Keratinocyte (primary cell): ENCODE data around the gene AGPAT2. TPM values are rescaled to one million over a fixed set of nuclear protein-coding genes. Genes with fewer than 3 reads are reported as not detected.

ENCODE experiments used
- DNase-seq: peaks from one replicate; pipeline ENCODE4 v3.0.0-alpha.2; 2011; ENCODE audit warnings: low read depth, missing footprints, low spot score
- FAIRE-seq: peaks from 2 replicates; lab custom pipeline; 2011; peaks lifted over from hg19 to GRCh38; lab: Jason Lieb, UNC
- H2AFZ ChIP-seq: 2 replicates; pipeline ENCODE4 v1.6.0; 2012; ENCODE audit warnings: low read length, control low read depth, inconsistent platforms; ENCODE audit not compliant: control insufficient read depth
- H3K27ac ChIP-seq: 2 replicates; pipeline ENCODE4 v1.5.1; 2011; ENCODE audit warnings: low read length; ENCODE audit not compliant: control insufficient read depth, insufficient read depth
- H3K27me3 ChIP-seq: 3 replicates; pipeline ENCODE4 v1.6.0; 2011; ENCODE audit warnings: low read length; ENCODE audit not compliant: control insufficient read depth, insufficient read depth; ENCODE audit errors: extremely low read depth
- H3K36me3 ChIP-seq, 2 experiments: 2 replicates in 1 of 2; 3 replicates in 1 of 2; pipeline ENCODE4 v1.5.1; 2011; ENCODE audit warnings: low read length in 2 of 2, mild to moderate bottlenecking in 1 of 2; ENCODE audit not compliant: control insufficient read depth in 2 of 2, insufficient read depth in 2 of 2; ENCODE audit errors: extremely low read depth in 1 of 2
- H3K4me1 ChIP-seq: 3 replicates; pipeline ENCODE4 v1.5.1; 2011; ENCODE audit warnings: low read length; ENCODE audit not compliant: control insufficient read depth, insufficient read depth; ENCODE audit errors: extremely low read depth
- H3K4me2 ChIP-seq: 3 replicates; pipeline ENCODE4 v1.6.0; 2011; ENCODE audit warnings: low read depth, low read length; ENCODE audit not compliant: control insufficient read depth, insufficient read depth; ENCODE audit errors: extremely low read depth
- H3K4me3 ChIP-seq, 3 experiments: fragments of 200-600 bp in 1 of 3; sonication (generic) in 1 of 3; 2 replicates in 2 of 3; 3 replicates in 1 of 3; pipeline ENCODE4 v1.5.1; 2011 to 2016; ENCODE audit warnings: low read length in 3 of 3, mild to moderate bottlenecking in 3 of 3, control low read depth in 2 of 3, inconsistent platforms in 1 of 3, low read depth in 1 of 3, mixed read lengths in 1 of 3, mixed run types in 1 of 3, moderate library complexity in 1 of 3; ENCODE audit not compliant: control insufficient read depth in 2 of 3, insufficient read depth in 2 of 3; ENCODE audit errors: extremely low read depth in 1 of 3
- H3K79me2 ChIP-seq: 2 replicates; pipeline ENCODE4 v1.6.0; 2012; ENCODE audit warnings: low read length; ENCODE audit not compliant: control insufficient read depth, insufficient read depth
- H3K9ac ChIP-seq: 3 replicates; pipeline ENCODE4 v1.6.0; 2011; ENCODE audit warnings: low read length; ENCODE audit not compliant: control insufficient read depth, insufficient read depth; ENCODE audit errors: extremely low read depth
- H3K9me1 ChIP-seq: 3 replicates; pipeline ENCODE4 v1.6.0; 2011; ENCODE audit warnings: low read length; ENCODE audit not compliant: control insufficient read depth, insufficient read depth; ENCODE audit errors: extremely low read depth
- H3K9me3 ChIP-seq: 2 replicates; pipeline ENCODE4 v1.5.1; 2012; ENCODE audit warnings: low read depth, low read length; ENCODE audit not compliant: control insufficient read depth
- H4K20me1 ChIP-seq: 3 replicates; pipeline ENCODE4 v1.6.0; 2011; ENCODE audit warnings: low read length; ENCODE audit not compliant: control insufficient read depth, insufficient read depth; ENCODE audit errors: extremely low read depth
- CTCF ChIP-seq, 3 experiments: IDR thresholded peaks in 1 of 3; conservative IDR thresholded peaks in 1 of 3; optimal IDR thresholded peaks in 1 of 3; 2 replicates in 2 of 3; 3 replicates in 1 of 3; pipeline versions ENCODE3 to v1.5.1; 2011; ENCODE audit warnings: low read length in 3 of 3, mild to moderate bottlenecking in 3 of 3, moderate library complexity in 2 of 3, control low read depth in 1 of 3, inconsistent platforms in 1 of 3; ENCODE audit not compliant: insufficient read depth in 2 of 3; ENCODE audit errors: extremely low read depth in 1 of 3
- EZH2 ChIP-seq: IDR thresholded peaks from one replicate; pipeline ENCODE4 v1.6.1; 2012; ENCODE audit warnings: inconsistent platforms, mild to moderate bottlenecking, low read length, moderate library complexity
- dilution Hi-C: fragments of 300-500 bp; cut with MboI; formaldehyde crosslinking; loops from one replicate; pipeline ENCODE4 v1.7.0; 2020; ENCODE audit warnings: low sequenced_read_pairs; ENCODE audit not compliant: extremely low pct_ligation_motif_present
- polyA plus RNA-seq, 5 experiments: library from polyadenylated mRNA; depleted of rRNA in 3 of 5; stranded (reverse) in 3 of 5; stranded (forward) in 1 of 5; unstranded in 1 of 5; fragments of >200 nt; gene quantifications; 1 replicate in 1 of 5; 2 replicates in 3 of 5; 3 replicates in 1 of 5; pipeline versions ENCODE4 v1.2.1 to v1.2.3, GENCODE V29; 2011 to 2012; ENCODE audit warnings: missing spikeins in 2 of 5, low read depth in 1 of 5, low replicate concordance in 1 of 5

Gene AGPAT2
- polyA plus RNA-seq, 1 donor (not counting 4 experiments of a cell fraction or from before 2014, with no cell fraction given): 26.5 TPM

DNA sequence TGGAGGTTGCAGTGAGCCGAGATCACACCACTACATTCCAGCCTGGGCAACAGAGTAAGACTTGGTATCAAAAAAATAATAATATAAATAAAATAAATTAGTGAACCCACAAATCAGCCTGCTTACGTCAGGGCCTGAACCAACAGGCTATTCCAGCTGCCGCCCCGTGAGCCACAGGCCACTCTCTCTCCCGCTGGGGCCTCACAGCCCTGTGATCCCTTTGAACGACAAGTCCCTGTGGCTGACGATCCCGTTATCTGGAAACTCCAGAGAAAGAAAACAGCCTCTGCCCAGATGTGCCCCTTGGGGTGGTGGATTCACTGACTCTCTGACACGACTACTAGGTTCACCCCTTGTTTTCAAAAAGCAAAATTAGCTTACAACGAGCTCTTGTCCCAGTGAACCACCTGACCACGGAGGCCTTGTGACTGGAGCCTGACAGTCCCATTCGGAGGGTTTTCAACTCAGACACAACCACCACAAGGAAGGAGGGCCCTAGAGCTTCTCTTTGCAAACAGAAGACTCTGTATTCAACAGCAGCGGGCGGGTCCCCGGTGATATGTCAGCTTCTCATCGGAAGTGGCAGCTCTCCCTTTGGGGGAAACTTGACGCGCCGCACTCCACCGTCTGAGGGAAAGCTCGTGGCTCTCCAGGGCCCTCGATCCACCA lies 20.7 kb upstream of the AGPAT2 start:
- Histone ChIP-seq H3K4me3 (no peak overlapping the region), H2AFZ (no peak overlapping the region), H3K9me1 (no peaks in the 10 kb centered on the region), H3K4me1 (no peaks in the 10 kb centered on the region), H3K36me3 (no peaks in the 10 kb centered on the region), H3K4me2 (no peak overlapping the region), H4K20me1 (no peaks in the 10 kb centered on the region), H3K27ac (no peak overlapping the region), H3K27me3 (peaks cover 17% of the 10 kb centered on the region), H3K9me3 (no peaks in the 10 kb centered on the region), H3K79me2 (no peaks in the 10 kb centered on the region), H3K9ac (no peak overlapping the region)
- dilution Hi-C loops: no loop called here
- TF ChIP-seq EZH2 (no peak), CTCF (optimal IDR thresholded peaks at IDR 0.05 in 1 of 3, IDR thresholded peaks at IDR 0.05 in 1 of 3, conservative IDR thresholded peaks at IDR 0.05 in 1 of 3; ENCODE audit: extremely low read depth in 1 of 3, insufficient read depth in 2 of 3, low read length in 3 of 3) (no peak)
- FAIRE-seq (no peak), DNase-seq (no peak)

- H3K4me2 ChIP-seq: no peak overlapping the region
- no peak overlapping the region for H2AFZ ChIP-seq
- dilution Hi-C loops: no loop called here
- no peak overlapping the region for H3K27ac ChIP-seq
- H3K36me3 ChIP-seq: no peaks in the 10 kb centered on the region
- DNase-seq: no peak
- no peaks in the 10 kb centered on the region for H3K79me2 ChIP-seq
- H3K9me3 ChIP-seq: no peaks in the 10 kb centered on the region
- no peaks in the 10 kb centered on the region for H3K9me1 ChIP-seq
- no peaks in the 10 kb centered on the region for H4K20me1 ChIP-seq
- no peak overlapping the region for H3K9ac ChIP-seq
- H3K4me1 ChIP-seq: no peaks in the 10 kb centered on the region
- H3K27me3 ChIP-seq: peaks cover 14% of the 10 kb centered on the region
- no peak overlapping the region for H3K4me3 ChIP-seq
- FAIRE-seq: no peak
- no peak for TF ChIP-seq EZH2
- TF ChIP-seq CTCF (optimal IDR thresholded peaks at IDR 0.05 in 1 of 3, IDR thresholded peaks at IDR 0.05 in 1 of 3, conservative IDR thresholded peaks at IDR 0.05 in 1 of 3; ENCODE audit: extremely low read depth in 1 of 3, insufficient read depth in 2 of 3, low read length in 3 of 3): no peak
These were observed 19.8 kb upstream of the AGPAT2 start for GRCh38 chr9:136707011-136707410.
